Measurements from ENCODE around the gene MLLT3. TPM values are rescaled to one million over a fixed set of nuclear protein-coding genes. Genes with fewer than 3 reads are reported as not detected.

Gene MLLT3
- total RNA-seq, 2 experiments from 2014 or later = 59.1 to 60.8 TPM

GRCh38 chr9:20650750-20651299, 28.5 kb upstream of the MLLT3 start:
- POLR2A ChIA-PET = no interaction called here
- no peak for TF ChIP-seq CTCF (IDR thresholded peaks at IDR 0.05)
- Mint-ChIP-seq H3K36me3 (ENCODE audit: low read depth) (no peaks in the 10 kb centered on the region), H3K27me3 (peaks cover 5% of the 10 kb centered on the region), H3K9me3 (no peaks in the 10 kb centered on the region), H3K4me1 (ENCODE audit: low read depth) (no peaks in the 10 kb centered on the region), H3K27ac (no peak overlapping the region), H3K4me3 (no peak overlapping the region)
- CTCF ChIA-PET = interaction anchor here (1.3 to 1.5 kb wide), 2 partner anchors 10 to 26 kb away, joined by 3 to 4 read pairs; no protein-coding TSS in a partner anchor
- DNase-seq (no peak), ATAC-seq (no peak)
- intact Hi-C loops (cut with micrococcal nuclease) = no loop called here

- CTCF ChIA-PET = interaction anchor here (1.3 kb wide), 1 partner anchor 10 kb away, joined by 3 read pairs; no protein-coding TSS in a partner anchor
- no peak for ATAC-seq
These were observed 28.0 kb upstream of the MLLT3 start for GRCh38 chr9:20650313-20650712.

GRCh38 chr9:20649381-20649780, 27.1 kb upstream of the MLLT3 start:
- no peaks in the 10 kb centered on the region for H3K4me1 Mint-ChIP-seq (ENCODE audit: low read depth)
- CTCF ChIA-PET = interaction anchor here (1.4 kb wide), 1 partner anchor 9 kb away, joined by 4 read pairs; no protein-coding TSS in a partner anchor
- POLR2A ChIA-PET = no interaction called here
- H3K27me3 Mint-ChIP-seq = peaks cover 5% of the 10 kb centered on the region
- H3K9me3 Mint-ChIP-seq = no peaks in the 10 kb centered on the region
- DNase-seq (no peak), ATAC-seq (no peak)
- intact Hi-C loops (cut with micrococcal nuclease) = no loop called here
- no peaks in the 10 kb centered on the region for H3K36me3 Mint-ChIP-seq (ENCODE audit: low read depth)
- TF ChIP-seq CTCF (IDR thresholded peaks at IDR 0.05) = no peak
- H3K27ac Mint-ChIP-seq = no peak overlapping the region
- no peak overlapping the region for H3K4me3 Mint-ChIP-seq

More at GRCh38 chr9:20650313-20650712, 28.0 kb upstream of the MLLT3 start:
- H3K4me1 Mint-ChIP-seq (ENCODE audit: low read depth) = no peaks in the 10 kb centered on the region
- peaks cover 5% of the 10 kb centered on the region for H3K27me3 Mint-ChIP-seq
- no peak for DNase-seq
- H3K36me3 Mint-ChIP-seq (ENCODE audit: low read depth) = no peaks in the 10 kb centered on the region
- H3K27ac Mint-ChIP-seq = no peak overlapping the region
- no peak for TF ChIP-seq CTCF (IDR thresholded peaks at IDR 0.05)
- intact Hi-C loops (cut with micrococcal nuclease) = no loop called here
- no peaks in the 10 kb centered on the region for H3K9me3 Mint-ChIP-seq
- POLR2A ChIA-PET = no interaction called here
- no peak overlapping the region for H3K4me3 Mint-ChIP-seq

- POLR2A ChIA-PET = interaction anchor here (0.5 kb wide), 1 partner anchor 12 kb away, joined by 3 read pairs; no protein-coding TSS in a partner anchor
- no peak overlapping the region for H3K4me3 Mint-ChIP-seq
- ATAC-seq (no peak), DNase-seq (no peak)
- no peaks in the 10 kb centered on the region for H3K9me3 Mint-ChIP-seq
- peaks cover 7% of the 10 kb centered on the region for H3K27me3 Mint-ChIP-seq
- H3K27ac Mint-ChIP-seq = no peak overlapping the region
- peaks cover 1% of the 10 kb centered on the region for H3K4me1 Mint-ChIP-seq (ENCODE audit: low read depth)
- CTCF ChIA-PET = no interaction called here
- intact Hi-C loops (cut with micrococcal nuclease) = no loop called here
- H3K36me3 Mint-ChIP-seq (ENCODE audit: low read depth) = no peaks in the 10 kb centered on the region
- TF ChIP-seq CTCF (IDR thresholded peaks at IDR 0.05) = no peak
These were observed 24.4 kb upstream of the MLLT3 start for GRCh38 chr9:20646656-20647055.

GRCh38 chr9:20643660-20644059, 21.4 kb upstream of the MLLT3 start:
- Mint-ChIP-seq H3K9me3 (no peaks in the 10 kb centered on the region), H3K4me1 (ENCODE audit: low read depth) (peaks cover 13% of the 10 kb centered on the region), H3K4me3 (no peak overlapping the region), H3K36me3 (ENCODE audit: low read depth) (no peaks in the 10 kb centered on the region), H3K27ac (no peak overlapping the region), H3K27me3 (peaks cover 7% of the 10 kb centered on the region)
- intact Hi-C loops (cut with micrococcal nuclease) = no loop called here
- ChIA-PET POLR2A (no interaction called here), CTCF (interaction anchor here (1.1 to 1.2 kb wide), 2 partner anchors 16 to 19 kb away, joined by 3 to 6 read pairs; no protein-coding TSS in a partner anchor)
- TF ChIP-seq CTCF (IDR thresholded peaks at IDR 0.05) = no peak
- no peak for ATAC-seq
- no peak for DNase-seq

Measured in activated CD8-positive, alpha-beta T cell treated with anti-CD3 and anti-CD28 coated beads for 36 hours (primary cell).